Measurements from ENCODE around the gene ZSWIM4.

ZSWIM4 gene

DNA sequence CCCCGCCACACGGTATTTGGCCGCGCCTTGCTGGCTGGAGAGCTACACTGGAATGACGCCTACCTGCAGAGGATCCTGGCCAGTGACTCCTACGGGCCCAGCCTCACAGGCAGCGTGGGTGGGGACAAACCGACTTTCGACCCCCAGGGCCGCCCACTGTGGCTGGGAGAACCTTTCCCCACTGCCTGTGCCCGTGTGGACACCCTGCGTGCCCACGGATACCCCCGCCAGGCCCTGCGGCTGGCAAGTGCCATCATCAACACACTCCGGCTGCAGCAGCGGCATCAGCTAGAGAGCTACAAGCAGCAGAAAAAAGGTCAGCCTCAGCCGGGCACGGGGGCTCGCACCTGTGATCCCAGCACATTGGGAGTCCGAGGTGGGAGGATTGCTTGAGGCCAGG lies 19.3 kb downstream of the ZSWIM4 start:
- no peak for DNase-seq

DNA sequence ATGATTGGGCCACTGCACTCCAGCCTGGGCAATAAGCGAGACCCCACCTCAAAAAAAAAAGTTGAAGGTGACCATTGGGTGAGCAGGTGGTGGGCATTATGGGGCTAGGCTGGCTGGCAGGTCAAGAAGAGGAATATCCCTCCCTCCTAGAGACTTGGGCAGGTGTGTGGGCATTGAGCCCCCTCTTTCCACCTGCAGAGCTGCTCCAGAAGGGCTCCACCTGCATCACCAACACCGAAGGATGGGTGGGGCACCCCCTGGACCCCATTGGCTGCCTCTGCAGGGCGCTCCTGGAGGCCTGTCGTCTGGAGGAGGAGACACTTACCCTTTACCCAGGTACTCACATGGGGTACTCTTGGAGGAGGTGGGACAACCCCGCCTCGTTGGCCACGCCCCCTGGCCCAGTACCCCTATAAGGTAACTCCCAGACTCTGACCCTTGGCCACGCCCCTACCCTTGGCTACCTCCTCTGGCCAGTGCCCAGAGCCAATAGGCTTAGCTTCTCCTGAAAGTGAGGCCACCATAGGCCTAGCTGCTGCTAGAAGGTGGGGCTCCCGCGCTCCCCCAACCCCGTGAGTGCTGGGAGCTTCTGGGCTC lies 21.9 kb downstream of the ZSWIM4 start:
- DNase-seq = peak; percentile 36

DNA sequence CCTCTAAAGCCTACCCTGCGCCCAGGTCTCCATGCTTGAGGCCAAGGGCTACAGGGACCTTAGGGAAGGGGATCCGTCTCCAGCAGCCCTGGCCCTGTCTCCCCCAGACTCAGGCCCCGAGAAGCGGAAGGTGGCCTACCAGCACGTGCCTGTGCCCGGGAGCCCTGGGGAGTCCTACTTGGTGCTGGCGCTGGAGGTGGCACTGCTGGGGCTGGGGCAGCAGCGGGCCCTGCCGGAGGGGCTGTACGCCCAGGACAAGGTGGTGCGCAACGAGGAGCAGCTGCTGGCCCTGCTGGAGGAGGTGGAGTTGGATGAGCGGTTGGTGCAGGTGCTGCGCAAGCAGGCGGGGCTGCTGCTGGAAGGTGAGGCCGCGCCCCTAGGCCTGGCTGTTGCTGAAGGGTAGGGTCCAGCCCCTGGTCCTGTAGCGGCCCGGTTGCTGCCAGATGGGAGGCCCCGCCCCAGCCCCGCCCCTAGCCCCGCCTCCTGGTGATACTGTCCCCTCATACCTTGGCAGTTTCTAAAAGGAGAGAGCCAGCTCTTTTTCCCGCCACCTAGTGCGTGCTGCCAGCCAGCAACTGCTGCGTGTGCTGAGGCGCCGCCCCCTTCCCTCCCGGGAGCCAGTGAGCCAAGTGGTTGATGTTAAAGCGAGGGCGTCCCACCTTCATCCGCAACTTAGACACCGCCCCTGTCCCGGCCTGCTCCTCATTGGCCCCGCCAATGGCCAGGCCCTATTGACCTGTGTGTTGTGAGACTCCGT lies 22.6 kb downstream of the ZSWIM4 start:
- DNase-seq = peak; percentile 91

DNA sequence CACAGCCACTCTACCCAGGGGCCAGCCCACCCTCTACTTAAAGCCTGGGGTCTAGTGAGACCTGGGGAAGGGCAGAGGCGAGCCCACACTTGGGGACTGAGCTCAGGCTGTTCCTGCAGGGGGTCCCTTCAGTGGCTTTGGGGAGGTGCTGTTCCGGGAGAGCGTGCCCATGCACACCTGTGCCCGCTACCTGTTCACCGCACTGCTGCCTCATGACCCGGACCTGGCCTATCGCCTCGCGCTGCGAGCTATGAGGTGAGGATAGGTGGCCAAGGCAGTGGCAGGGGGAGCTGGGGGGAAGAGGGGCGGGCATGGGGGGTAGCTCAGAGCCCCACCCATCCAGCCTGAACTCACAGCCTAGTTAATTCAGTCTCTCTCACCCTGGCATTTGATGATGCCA lies 24.0 kb downstream of the ZSWIM4 start:
- no peak for DNase-seq

DNA sequence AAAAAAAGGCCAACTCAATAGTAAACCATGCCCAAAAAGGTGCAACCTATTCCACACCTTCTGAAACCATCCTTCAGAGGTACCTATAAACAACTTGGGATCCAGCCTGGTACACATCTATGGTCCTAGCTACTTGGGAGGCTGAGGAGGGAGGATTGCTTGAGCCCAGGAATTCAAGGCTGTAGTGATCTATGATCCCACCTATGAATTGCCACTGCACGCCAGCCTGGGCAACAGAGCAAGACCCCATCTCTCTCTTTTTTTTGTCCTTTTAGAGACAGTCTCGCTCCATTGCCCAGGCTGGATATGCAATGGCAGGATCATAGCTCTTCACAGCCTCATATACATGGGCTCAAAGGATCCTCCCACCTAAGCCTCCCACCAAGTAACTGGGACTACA lies 26.0 kb downstream of the ZSWIM4 start:
- DNase-seq = no peak

DNA sequence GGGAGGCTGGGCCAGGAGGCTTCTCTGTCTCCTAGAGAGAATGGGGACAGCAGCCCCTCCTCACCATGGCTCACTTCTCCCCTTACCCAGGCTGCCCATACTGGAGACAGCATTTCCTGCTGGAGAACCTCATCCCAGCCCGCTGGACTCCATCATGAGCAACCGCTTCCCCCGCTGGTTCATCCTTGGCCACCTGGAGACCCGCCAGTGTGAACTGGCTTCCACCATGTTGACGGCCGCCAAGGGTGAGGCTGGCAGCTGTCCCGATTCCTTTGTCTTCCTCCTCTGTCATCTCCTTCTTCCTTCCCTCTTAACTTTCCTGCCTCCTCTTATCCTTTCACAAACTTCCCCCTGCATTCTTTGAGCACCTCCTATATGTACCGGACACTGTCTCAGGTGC lies 28.0 kb downstream of the ZSWIM4 start:
- no peak for DNase-seq

DNA sequence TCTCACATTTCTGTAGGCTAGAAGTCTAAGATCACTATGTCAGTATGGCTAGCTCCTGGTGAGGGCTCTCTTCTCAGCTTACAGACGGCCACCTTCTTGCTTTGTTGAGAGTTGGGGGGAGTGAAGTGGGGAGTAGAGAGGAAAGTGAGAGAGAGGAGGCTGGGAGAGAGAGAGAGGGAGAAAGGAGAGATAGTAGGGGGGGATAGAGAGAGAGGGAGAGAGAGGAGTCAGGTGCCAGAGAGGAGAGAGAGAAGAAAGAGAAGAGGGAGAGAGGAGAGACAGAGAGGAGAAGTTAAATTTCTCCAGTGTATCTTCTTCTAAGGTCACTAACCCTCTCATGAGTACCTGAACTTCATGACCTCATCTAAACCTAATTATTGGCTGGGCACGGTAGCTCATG lies 28.7 kb downstream of the ZSWIM4 start:
- no peak for DNase-seq

DNA sequence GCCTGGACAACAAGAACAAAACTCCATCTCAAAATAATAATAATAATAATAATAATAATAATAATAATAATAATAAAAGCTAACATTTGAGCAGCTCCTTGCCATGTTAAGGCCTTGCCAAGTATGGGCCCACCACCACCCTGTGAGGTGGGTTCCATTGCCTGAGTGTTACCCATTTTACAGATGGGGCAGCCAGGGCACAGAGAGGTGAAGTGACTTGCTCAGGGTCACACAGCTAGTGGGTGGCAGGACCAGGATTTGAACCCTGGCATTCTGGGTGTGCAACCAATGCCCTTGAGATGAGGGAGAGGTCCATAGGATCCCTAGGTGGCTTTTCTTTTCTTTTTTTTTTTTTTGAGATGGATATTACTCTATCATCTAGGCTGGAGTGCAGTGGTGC lies 29.5 kb downstream of the ZSWIM4 start:
- no peak for DNase-seq

DNA sequence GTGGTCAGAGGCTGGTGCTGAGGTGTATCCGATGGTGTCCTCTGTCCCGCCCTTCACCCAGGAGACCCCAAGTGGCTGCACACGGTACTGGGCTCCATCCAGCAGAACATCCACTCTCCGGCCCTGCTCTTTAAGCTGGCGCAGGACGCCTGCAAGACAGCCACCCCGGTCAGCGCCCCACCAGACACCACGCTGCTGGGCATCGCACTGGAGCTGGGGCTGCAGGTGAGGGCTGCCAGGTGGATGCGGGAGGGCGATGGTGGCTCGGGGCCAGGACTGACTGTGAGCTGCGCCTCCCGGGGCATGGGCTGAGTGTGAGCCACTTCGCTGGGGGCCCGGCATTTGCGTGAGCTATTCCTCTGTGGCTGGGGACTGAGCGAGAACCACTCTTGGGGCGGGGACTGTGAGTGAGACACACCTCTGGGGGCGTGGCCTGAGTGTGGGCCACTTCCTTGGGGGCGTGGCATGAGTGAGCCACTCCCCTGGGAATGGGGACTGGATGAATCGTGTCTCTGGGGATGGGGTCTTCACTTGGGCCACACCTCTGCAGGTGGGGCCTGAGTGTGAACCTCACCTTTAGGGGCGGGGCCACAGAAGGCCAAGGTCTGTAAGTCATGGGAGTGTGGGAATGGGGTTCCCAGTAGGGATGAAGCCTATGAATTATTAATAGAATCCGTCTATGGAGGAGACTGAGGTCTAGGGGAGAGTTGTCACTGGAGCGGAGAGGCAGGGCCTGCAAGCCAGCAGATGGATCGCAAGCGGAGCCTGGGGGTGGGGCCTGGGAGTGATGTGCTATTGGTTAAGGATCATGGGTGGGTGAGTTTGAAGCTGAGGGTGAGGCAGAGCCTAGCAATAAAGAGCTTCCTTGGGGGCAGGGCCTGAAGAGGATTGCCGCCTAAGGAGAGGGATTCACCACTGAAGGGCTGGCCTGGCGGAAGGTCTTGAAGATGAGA lies 30.5 kb downstream of the ZSWIM4 start:
- DNase-seq = no peak

DNA sequence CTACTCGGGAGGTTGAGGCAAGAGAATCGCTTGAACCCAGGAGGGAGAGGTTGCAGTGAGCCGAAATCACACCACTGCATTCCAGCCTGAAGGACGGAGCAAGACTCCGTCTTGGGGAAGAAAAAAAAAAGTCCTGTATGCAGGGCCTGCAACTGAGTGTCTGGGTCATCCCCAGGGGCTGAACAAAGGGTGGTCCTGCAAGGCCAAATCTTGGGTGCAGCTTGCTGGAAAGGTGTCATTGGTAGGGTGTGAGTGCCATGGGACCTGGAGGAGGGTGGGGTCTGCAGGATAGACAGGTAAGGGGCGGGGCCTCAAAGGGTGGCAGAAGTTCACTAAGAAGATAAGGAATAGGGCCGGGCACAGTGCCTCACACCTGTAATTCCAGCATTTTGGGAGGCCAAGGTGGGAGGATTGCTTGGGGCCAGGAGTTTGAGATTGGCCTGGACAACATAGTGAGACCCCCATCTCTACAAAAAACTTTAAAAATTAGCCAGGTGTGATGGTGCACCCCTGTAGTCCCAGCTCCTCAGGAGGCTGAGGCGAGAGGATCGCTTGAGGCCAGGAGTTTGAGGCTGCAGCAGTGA lies 31.5 kb downstream of the ZSWIM4 start:
- no peak for DNase-seq

DNA sequence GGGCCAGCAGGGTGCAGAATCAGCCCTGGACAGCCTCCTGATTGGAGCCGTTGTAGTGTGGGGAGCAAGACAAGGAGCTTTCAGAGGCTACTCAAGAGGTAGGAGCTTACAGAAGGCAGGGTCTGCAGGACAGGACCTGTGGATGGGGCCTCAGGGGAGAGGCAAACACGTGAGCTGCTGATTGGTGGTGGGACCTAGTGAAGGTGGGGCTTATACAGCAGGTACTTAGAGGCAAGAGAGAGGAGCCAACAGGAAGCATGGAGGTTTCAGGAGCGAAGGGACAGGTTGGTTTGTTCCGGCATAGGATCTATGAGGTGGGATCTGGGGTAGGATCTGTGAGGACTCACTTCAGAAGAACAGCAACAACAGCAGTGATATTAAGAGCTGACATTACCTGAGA lies 32.4 kb downstream of the ZSWIM4 start:
- DNase-seq = no peak

DNA sequence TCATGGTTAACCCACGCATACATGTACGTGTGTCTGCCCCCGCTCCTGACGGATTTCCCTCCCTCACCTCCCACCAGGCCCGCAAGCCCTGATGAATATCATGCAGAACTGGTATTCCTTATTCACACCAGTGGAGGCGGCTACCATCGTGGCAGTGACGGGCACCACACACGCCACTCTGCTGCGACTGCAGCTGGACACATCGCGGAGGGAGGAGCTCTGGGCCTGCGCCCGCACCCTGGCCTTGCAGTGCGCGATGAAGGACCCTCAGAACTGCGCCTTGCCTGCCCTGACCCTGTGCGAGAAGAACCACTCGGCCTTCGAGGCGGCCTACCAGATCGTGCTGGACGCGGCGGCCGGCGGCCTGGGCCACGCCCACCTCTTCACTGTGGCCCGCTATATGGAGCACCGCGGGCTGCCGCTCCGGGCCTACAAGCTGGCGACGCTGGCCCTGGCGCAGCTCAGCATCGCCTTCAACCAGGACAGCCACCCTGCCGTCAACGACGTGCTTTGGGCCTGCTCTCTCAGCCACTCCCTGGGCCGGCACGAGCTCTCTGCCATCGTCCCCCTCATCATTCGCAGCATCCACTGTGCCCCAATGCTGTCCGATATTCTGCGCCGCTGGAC lies 35.0 kb downstream of the ZSWIM4 start:
- no peak for DNase-seq

DNA sequence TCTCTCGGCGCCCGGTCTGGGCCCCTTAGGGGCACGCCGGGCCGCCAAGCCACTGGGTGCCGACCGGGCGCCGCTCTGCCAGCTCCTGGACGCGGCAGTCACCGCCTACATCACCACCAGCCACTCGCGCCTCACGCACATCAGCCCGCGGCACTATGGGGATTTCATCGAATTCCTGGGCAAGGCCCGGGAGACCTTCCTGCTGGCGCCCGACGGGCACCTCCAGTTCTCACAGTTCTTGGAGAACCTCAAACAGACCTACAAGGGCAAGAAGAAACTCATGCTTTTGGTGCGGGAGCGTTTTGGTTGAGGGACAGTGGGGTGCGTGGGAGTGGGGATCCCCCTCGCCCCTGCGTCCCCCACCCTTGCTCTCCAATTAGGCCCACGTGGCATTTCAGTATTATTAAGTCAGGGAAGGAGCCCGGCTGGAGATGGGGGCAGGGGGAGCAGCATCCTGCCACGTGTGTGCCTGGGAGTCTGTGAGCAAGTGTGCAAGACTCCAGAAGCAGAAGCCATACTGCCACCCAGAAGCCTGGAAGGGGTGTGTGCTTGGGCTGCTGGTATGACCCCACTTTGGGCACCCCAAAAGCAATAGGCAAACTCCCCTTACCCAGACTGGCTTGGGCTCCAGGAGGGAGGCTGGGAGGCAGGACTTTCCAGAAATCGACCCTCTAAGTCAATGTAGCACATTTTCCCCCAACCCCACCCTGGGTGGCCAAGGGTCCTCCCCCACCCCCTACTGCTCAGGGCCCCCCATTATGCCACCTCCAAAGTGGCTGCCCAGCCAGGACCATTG lies 35.7 kb downstream of the ZSWIM4 start:
- no peak for DNase-seq

DNA sequence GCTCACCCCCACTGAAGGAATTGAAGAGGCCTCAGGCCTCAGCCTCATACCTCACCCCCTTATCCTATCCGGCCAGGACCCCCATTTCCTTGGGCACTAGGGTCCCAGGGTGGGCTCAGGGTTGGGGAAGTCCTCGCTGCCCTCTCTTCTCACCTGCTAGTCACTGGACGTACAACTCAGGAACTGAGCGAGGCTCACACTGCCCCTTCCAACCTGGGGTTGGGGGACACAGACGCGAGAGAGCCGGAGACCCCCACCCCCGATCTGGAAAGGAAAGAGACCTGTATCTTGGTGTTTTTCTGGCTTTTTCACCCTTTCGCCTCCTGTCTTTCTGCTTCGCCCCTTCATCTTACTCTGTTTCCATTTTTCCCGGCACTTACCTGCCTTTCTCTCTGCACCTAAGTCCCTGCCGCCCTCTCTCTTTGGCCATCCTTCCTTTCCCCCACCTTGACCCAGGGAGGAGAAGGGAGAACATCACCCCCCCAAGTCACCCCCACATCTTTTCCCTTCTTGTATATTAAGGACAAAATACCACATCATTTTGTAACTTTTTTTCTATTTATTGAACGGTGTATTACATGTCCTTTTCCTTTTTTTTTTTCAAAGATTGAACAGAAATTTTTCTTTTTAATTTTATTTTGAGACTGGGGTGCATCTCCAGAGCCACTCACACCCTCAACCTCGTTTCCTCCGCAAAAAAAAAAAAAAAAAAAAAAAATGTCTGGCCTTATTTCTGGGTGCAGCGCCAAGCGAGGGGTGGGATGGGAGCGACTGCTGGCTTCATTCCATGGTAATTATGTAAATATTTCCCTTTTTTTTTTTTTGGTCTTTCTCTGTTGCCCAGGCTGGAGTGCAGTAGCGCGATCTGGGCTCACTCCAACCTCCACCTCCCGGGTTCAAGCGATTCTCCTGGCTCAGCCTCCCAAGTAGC lies 36.6 kb downstream of the ZSWIM4 start:
- DNase-seq = no peak

DNA sequence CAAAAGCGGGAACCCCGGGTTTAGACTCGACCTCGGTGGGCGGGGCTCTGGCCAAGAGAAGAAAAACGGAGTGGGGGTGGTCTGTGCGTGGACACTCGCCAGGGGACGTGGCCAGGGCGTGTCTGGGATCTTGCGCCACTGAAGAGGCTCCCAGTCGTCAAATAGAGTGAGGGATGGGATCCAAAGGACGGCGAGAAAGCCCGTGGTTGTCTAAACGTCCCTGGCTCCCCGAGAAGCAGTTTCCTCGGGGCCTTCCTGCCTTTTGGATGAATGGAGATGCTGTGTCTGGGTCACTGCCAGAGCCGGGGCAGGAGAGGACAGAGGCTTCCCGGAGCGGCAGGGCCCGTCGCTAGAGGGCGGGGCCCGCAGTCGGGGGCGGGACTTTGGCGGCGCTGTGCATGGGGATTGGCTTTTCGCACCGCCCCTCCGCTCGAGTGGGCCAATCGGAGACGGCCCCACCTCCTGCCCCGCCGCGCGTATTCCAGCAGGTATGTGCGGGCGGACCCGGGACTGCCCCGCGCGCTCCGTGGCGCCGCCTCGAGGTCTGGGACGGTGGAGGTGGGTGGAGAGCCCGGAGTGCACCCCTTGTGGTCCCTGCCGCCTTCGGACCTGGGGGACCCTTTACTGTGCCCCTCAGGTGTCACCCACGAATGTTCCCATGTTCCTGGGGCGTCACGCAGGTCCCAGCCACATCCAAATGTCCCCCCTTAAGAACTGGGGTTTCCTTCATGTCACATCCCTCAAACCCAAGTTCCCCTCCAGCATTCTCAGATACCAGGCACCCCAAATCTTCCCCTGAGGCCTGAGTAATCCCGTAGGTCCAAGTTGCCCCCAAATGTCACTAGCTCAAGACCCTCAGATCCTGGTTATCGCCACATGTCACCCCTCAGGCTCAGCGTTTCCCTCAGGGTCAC lies 38.3 kb downstream of the ZSWIM4 start:
- peak; percentile 29 for DNase-seq

DNA sequence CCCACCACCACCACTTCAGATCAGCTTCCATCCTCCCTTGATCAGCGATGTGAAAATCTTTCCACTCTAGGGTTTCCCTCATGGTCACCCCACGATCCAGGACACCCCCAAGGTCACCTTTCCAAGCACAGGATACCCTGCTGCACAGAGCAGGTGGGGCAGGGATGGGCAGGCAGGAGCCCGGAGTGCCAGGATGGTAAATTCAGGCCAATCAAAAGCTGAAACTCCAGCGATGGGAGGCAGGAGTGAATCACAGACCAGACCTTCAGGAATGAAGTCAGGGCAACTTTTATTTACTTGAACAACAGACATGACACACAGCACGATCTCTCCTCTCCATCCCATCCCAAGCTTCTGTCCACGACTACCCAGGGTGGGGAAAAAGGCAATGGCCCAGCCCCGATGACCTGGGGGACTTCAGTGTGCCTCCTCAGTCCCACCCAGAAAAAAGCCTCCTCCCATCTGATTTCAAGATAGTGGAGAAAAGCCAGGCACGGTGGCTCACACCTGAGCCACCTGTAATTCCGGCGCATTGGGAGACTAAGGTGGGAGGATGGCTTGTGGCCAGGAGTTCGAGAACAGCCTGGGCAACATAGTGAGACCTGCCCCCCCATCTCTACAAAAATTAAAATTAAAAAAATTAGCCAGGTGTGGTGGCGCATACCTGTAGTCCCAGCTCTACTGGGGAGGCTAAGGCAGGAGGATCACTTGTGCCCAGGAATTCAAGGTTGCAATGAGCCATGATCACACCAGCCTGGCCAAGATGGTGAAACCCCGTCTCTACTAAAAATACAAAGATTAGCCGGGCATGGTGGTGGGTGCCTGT lies 39.2 kb downstream of the ZSWIM4 start:
- no peak for DNase-seq

DNA sequence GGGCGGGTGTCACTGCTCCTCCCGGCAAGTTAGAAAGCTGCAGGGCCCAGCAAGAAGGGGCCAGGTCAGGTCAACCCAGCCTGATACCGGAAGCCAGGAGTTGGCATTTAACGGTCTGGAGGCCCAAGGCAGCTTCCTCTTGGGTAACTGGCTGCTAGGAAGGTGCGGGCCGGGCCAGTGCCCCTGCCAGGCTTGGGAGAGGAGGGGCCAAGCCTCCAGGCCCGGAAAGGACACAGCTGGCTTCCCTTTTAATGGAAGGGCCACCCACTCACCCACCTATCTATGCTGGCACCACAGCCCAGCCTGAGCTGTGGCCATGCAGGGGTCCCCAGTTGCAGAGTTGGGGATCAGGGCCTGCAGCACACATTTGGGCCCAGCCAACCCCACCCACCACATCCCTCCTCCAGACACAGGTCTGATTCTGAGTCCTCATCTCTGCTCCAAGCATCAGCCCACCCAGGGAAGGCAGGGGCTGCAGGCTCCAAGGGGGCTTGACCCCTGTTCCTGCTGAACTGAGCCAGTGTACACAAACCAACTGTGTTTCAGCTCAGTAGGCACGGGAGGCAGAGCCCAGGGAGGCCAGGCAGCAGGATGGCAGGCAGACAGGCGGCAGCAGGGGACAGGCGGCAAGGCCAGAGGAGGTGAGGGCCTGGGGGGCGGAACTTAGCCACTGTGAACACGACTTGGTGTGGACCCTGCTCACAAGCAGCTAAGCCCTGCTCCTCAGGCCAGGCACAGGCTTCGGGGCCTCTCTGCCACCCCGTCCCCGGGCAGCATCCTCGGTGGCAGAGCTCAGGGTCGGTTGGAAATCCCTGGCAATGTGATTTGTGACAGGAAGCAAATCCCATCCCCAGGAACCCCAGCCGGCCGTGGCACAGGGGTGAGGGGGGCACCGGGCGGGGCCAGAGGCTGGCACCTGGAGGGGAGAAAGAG lies 40.8 kb downstream of the ZSWIM4 start:
- no peak for DNase-seq

All from NCI-H748 treated with DMSO at 0.1 percent for 48 hours (cell line).